Activated CD4-positive, alpha-beta memory T cell treated with anti-CD3 and anti-CD28 coated beads for 36 hours (primary cell): Measurements from ENCODE around the gene PHF21A. TPM values are rescaled to one million over a fixed set of nuclear protein-coding genes. Genes with fewer than 3 reads are reported as not detected.
A peak's percentile ranks its signal among the peaks of the same experiment; 100 is the strongest.

Experiments
- CTCF ChIA-PET: fragments of 350-600 bp; sonication (Branson Sonifier 250); formaldehyde crosslinking; loops from one replicate; lab custom pipeline; 2021; ENCODE audit warnings: antibody characterized with exemption, inconsistent platforms; lab: Charles Lee
- POLR2A ChIA-PET: fragments of 350-600 bp; sonication (Branson Sonifier 250); formaldehyde crosslinking; loops from one replicate; lab custom pipeline; 2021; ENCODE audit warnings: antibody characterized with exemption; lab: Charles Lee
- DNase-seq: peaks from one replicate; pipeline ENCODE4 v3.0.0-alpha.2; 2020
- H3K27ac Mint-ChIP-seq: one replicate; pipeline ENCODE4 v1.8.0; 2021; ENCODE audit warnings: mixed read lengths
- H3K27me3 Mint-ChIP-seq: one replicate; pipeline ENCODE4 v1.8.0; 2021; ENCODE audit warnings: mixed read lengths
- H3K36me3 Mint-ChIP-seq: one replicate; pipeline ENCODE4 v1.8.0; 2021; ENCODE audit warnings: mixed read lengths
- H3K4me1 Mint-ChIP-seq: one replicate; pipeline ENCODE4 v1.8.0; 2021; ENCODE audit warnings: low read depth, mixed read lengths
- H3K4me3 Mint-ChIP-seq: one replicate; pipeline ENCODE4 v1.8.0; 2021; ENCODE audit warnings: mild to moderate bottlenecking, mixed read lengths
- H3K9me3 Mint-ChIP-seq: one replicate; pipeline ENCODE4 v1.8.0; 2021; ENCODE audit warnings: mixed read lengths
- intact Hi-C: fragments of 100-400 bp; cut with micrococcal nuclease; formaldehyde crosslinking; loops from one replicate; pipeline ENCODE4 v1.15.1; 2023
- total RNA-seq, 2 experiments: library from RNA; stranded (reverse); gene quantifications; one replicate each; pipeline ENCODE4 v1.2.3, GENCODE V29; 2021

The PHF21A gene
- total RNA-seq, 2 experiments from 2014 or later: 38.0 to 40.0 TPM

DNA sequence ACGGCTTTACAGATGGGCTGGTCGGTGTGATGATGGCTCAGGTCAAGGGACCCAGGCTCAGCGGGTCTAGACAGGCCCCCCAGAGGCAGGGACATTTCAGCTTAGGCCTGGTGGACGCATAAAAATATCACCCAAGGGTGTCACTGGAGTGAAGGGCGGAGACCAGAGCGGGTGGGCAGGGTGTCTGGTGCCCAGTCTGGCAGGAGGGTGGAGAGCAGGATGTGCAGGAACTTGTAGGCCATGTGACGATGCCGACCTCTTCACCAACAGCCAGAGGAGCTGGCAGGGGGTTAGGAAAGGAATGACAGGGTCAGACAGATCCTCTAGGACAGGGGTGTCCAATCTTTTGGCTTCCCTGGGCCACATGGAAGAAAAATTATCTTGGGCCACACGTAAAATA lies 231.3 kb downstream of the PHF21A start:
- H3K9me3 Mint-ChIP-seq: no peaks in the 10 kb centered on the region
- peaks cover 11% of the 10 kb centered on the region for H3K27me3 Mint-ChIP-seq
- CTCF ChIA-PET: no interaction called here
- H3K4me3 Mint-ChIP-seq: no peak overlapping the region
- no peaks in the 10 kb centered on the region for H3K36me3 Mint-ChIP-seq
- intact Hi-C loops: no loop called here
- POLR2A ChIA-PET: no interaction called here
- no peak overlapping the region for H3K27ac Mint-ChIP-seq
- no peak for DNase-seq
- H3K4me1 Mint-ChIP-seq: peaks cover 4% of the 10 kb centered on the region

DNA sequence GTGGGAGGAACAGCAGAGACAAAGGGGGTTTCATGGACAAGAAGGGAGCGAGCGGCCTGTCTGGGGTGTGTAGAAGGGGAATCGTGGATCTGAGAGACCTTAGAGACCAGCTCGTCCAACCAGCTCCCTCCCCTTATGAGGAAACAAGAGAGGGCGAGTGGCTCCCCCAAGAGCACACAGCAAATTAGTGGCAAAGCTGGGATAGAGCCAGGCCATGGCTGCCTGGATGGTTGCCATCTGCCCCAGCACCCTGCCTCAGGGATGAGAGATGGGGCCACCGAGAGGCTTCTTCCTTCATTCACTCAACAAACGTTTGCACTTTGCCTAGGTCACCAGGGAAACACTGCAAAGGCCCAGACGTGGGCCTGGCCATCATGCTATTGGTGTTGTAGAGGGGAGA lies 231.7 kb downstream of the PHF21A start:
- Mint-ChIP-seq H3K27ac (no peak overlapping the region), H3K4me3 (no peak overlapping the region)

DNA sequence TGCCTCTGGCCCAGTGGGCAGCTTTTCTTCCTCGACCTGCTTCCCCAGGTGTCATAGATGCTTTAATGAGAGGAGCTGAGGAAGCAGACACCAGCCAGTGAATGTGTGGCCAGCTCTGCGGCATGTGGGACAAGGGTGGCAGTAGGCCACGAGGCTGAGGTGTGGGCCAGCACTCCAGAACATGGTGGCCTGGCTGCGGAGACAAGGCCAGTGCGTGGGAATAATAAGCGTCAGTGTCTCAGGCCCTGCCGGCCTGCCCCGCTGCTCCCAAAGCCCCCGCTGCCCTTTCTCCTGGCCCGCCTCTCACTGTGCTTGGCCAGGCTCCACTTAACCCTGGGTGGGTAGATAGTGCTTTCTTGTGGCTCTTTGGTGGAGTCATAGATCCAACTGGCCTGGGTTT lies 233.7 kb downstream of the PHF21A start:
- ChIA-PET POLR2A (no interaction called here), CTCF (no interaction called here)
- Mint-ChIP-seq H3K36me3 (no peaks in the 10 kb centered on the region), H3K27me3 (no peaks in the 10 kb centered on the region), H3K27ac (no peak overlapping the region), H3K4me1 (peaks cover 9% of the 10 kb centered on the region), H3K4me3 (no peak overlapping the region), H3K9me3 (no peaks in the 10 kb centered on the region)
- intact Hi-C loops: no loop called here
- DNase-seq: no peak

More for the DNA sequence above, 231.7 kb downstream of the PHF21A start:
- POLR2A ChIA-PET: no interaction called here
- DNase-seq: no peak
- CTCF ChIA-PET: no interaction called here
- H3K36me3 Mint-ChIP-seq: no peaks in the 10 kb centered on the region
- H3K9me3 Mint-ChIP-seq: no peaks in the 10 kb centered on the region
- peaks cover 8% of the 10 kb centered on the region for H3K4me1 Mint-ChIP-seq
- H3K27me3 Mint-ChIP-seq: peaks cover 8% of the 10 kb centered on the region
- intact Hi-C loops: no loop called here

DNA sequence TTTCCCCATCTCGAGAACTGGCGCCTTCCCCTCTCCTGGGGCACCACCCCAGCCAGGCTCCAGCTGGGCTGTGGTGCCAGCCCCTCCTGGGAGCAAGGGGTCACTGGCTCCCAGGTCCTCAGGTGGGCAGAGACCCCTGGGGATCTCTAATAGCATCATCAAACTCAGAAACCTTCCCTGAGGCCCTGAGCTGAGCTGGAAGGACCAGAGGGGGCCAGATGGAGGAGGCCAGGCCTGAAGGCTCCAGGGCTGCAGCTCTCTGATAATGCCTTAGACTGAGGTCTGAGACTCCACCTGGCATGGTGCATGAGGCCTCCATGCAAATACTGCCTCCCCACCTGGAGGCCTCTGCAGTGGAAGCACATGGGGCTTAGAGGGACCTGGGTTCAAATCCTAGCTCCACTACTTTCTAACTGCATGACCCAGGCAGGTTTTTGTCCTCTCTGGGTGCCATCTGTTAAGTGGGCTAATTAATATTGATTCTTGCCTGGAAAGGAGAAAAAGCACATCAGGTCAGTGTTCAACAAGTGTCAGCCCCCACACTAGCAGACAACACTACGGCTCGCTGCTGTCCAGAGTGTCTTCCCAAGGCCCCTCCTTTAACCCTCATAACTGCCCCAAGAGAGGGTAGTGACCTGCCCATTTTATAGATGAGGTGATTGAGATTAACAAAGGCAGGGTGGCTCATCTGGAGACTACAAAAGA lies 234.3 kb downstream of the PHF21A start:
- intact Hi-C loops: no loop called here
- Mint-ChIP-seq H3K4me3 (no peak overlapping the region), H3K9me3 (no peaks in the 10 kb centered on the region), H3K27ac (no peak overlapping the region), H3K4me1 (peaks cover 9% of the 10 kb centered on the region), H3K36me3 (peaks cover 4% of the 10 kb centered on the region), H3K27me3 (no peaks in the 10 kb centered on the region)
- ChIA-PET CTCF (interaction anchor here (1.0 to 1.3 kb wide), 2 partner anchors 14 to 115 kb away, joined by 3 to 4 read pairs; no protein-coding TSS in a partner anchor), POLR2A (no interaction called here)
- no peak for DNase-seq

DNA sequence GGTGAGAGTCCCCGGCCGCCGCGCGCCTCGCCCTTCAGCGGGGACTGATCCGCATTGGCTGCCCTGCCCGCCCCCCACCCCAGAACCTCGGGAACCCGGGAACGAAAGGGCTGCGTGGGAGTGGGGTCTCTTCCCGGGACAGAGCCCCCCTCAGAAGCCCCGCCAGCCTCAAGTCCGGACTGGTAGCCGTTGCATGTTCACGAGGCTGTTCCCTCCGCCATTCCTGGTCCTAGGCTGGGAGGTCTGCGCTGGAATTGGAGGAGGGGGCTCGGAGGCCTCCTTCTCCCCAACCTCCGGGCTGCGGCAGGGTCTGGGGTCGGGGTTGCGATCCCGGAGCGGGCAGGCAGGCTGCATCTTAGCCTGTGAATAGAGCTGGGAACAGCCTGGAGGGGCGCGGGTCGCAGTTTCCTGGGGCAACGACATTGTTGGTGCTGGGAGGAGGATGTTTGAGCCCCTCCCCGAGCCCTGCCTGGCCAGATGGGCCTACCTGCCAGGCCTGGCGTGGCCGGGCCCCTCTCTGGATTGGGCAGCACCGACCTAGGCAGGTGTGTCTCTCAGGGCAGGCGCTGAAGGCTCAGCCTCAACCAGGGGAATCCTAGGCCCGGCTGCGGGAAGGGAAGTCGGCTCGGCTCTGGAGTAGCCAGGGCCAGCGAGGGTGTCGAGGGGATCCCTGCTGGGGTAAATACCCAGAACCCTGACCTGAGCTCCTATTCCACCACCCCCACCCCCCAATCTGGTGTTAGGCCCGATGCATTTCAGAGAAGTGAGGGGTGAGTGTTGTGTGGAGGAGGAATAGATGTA lies 235.1 kb downstream of the PHF21A start:
- no peak for DNase-seq
- ChIA-PET CTCF (interaction anchor here (1.0 to 1.3 kb wide), 2 partner anchors 13 to 114 kb away, joined by 3 to 4 read pairs; no protein-coding TSS in a partner anchor), POLR2A (no interaction called here)
- Mint-ChIP-seq H3K9me3 (no peaks in the 10 kb centered on the region), H3K27ac (no peak overlapping the region), H3K27me3 (no peaks in the 10 kb centered on the region), H3K4me1 (peaks cover 9% of the 10 kb centered on the region), H3K4me3 (no peak overlapping the region), H3K36me3 (peaks cover 4% of the 10 kb centered on the region)
- intact Hi-C loops: no loop called here

DNA sequence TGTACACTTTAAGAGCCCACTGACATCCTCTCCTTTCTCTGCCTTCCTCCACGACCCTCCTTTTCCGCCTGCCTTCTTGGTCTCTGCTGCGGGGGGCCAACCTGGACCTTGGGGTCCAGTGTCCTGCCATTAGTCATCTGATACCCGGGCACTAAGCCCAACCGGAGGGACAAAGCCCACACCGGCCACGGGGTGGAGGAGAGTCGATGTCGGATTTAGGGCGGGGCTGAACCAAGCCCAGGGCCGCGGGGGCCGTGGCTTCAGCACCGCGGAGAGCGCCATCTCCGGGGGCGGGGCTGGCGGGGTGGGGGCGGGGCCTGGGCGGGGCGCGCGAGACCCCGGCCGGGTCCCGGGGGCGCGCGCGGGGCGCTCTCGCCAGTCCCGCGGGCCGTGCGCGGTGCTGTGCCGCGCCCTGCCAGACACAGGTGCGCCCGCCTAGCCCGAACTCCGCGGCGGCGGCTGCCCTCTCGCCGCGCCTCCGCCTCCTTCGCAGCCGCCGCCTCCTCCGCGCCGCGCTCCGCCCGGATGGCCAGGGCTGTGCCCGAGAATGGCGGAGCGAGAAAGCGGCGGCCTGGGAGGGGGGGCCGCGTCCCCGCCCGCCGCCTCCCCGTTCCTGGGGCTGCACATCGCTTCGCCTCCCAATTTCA lies 235.9 kb downstream of the PHF21A start, which contains the start of gene MAPK8IP1:
Gene MAPK8IP1 (plus strand): TSS at position 378 of the 647 bp plus-strand sequence. CDS start 170 bp downstream, at position 548.
- intact Hi-C loops: no loop called here
- Mint-ChIP-seq H3K36me3 (peaks cover 9% of the 10 kb centered on the region), H3K27me3 (no peaks in the 10 kb centered on the region), H3K4me3 (peak within 1 kb of the TSS; percentile 67), H3K9me3 (no peaks in the 10 kb centered on the region), H3K4me1 (peaks cover 9% of the 10 kb centered on the region), H3K27ac (no peak within 1 kb of the TSS)
- POLR2A ChIA-PET: no interaction called here
- peak; percentile 61 for DNase-seq
- CTCF ChIA-PET: no interaction called here

DNA sequence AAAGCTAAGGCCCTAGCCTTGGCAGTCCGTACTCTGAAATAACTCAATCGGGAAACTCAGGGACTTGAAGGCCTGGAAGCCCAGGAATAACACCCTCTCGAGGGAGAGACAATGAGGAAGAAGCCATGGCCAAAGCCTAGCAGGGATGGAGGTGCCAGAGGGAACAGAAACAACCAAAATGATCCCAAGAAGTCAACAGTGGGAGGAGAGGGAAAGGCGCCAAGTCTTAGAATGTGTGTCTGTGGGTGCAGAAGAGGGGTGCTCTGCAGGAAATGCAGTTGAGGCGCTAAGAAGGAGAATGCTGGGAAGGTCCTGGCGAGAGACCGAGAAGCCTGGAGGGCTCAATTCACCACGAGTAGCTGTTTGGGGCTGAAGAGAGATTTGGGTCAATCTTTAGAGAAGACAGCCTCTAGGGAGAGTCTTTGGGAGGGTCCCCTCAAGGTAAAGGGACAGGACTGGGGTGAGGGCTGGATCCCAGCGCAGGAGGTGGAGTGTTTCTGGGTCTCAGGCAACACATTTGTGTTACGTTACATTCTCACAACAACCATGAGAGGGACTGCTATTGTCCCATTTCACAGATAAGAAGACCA lies 236.6 kb downstream of the PHF21A start:
- CTCF ChIA-PET: interaction anchor here (1.3 kb wide), 1 partner anchor 113 kb away, joined by 4 read pairs; no protein-coding TSS in a partner anchor
- DNase-seq: no peak
- peaks cover 9% of the 10 kb centered on the region for H3K4me1 Mint-ChIP-seq
- H3K36me3 Mint-ChIP-seq: peaks cover 13% of the 10 kb centered on the region
- H3K4me3 Mint-ChIP-seq: peak overlapping the region; percentile 67
- no peaks in the 10 kb centered on the region for H3K9me3 Mint-ChIP-seq
- intact Hi-C loops: no loop called here
- POLR2A ChIA-PET: no interaction called here
- H3K27me3 Mint-ChIP-seq: no peaks in the 10 kb centered on the region
- H3K27ac Mint-ChIP-seq: no peak overlapping the region

Other genes with a start within 250 kb of the PHF21A start
- gene MAPK8IP1, start 235.8 kb downstream of the PHF21A start, total RNA-seq: under 1 TPM; 0.43 to 0.58 TPM
- gene FREY1, start 214.2 kb downstream of the PHF21A start, total RNA-seq: under 1 TPM; 0.73 to 0.88 TPM
- 10 to 100 TPM; 28.2 to 34.6 TPM for gene PEX16, start 203.6 kb downstream of the PHF21A start, total RNA-seq
- 1 to 10 TPM; 1.1 to 1.6 TPM for gene LARGE2, start 198.8 kb downstream of the PHF21A start, total RNA-seq
- gene CREB3L1, start 156.2 kb upstream of the PHF21A start, total RNA-seq: not detected
- gene DGKZ, start 226.0 kb upstream of the PHF21A start, total RNA-seq: 10 to 100 TPM; 85.3 to 88.7 TPM